IPS DF 19.7 (cell line): ENCODE data around the gene SYT15.
"Not testable (repeated sequence)": the region's sequence is repeated elsewhere in the genome, so short reads cannot be mapped to it uniquely, and the experiment has no call there.

Experiments used
- DNase-seq: peaks from one replicate; pipeline ENCODE4 v3.0.0-alpha.2; 2013; ENCODE audit warnings: low read depth, low spot score

Gene SYT15

GRCh38 chr10:46556515-46557318 lies 22.2 kb upstream of the SYT15 start, which contains the start of gene GPRIN2:
TSS of gene GPRIN2 (minus strand) at chr10:46556658. CDS start at chr10:46550736, 5,922 bp downstream.
- peak; percentile 88 for DNase-seq

- no peak for DNase-seq
These were observed 21.4 kb upstream of the SYT15 start for GRCh38 chr10:46557319-46558121.

GRCh38 chr10:46558122-46558391 lies 20.9 kb upstream of the SYT15 start:
- DNase-seq: no peak

GRCh38 chr10:46558392-46559185 lies 20.3 kb upstream of the SYT15 start:
- no peak for DNase-seq

GRCh38 chr10:46559231-46559671 lies 19.7 kb upstream of the SYT15 start:
- DNase-seq: no peak

- no peak for DNase-seq
These were observed 18.5 kb upstream of the SYT15 start for GRCh38 chr10:46560381-46560780.

GRCh38 chr10:46560952-46561351 lies 18.0 kb upstream of the SYT15 start:
- DNase-seq: no peak

- DNase-seq: not testable (repeated sequence)
These were observed 13.2 kb upstream of the SYT15 start for GRCh38 chr10:46565591-46566332.

- not testable (repeated sequence) for DNase-seq
These were observed 11.8 kb upstream of the SYT15 start for GRCh38 chr10:46567151-46567550.

- DNase-seq: not testable (repeated sequence)
These were observed 8.3 kb upstream of the SYT15 start for GRCh38 chr10:46570655-46571054.

- DNase-seq: not testable (repeated sequence)
These were observed 6.2 kb upstream of the SYT15 start for GRCh38 chr10:46572765-46573164.

GRCh38 chr10:46573314-46573713 lies 5.6 kb upstream of the SYT15 start:
- DNase-seq: not testable (repeated sequence)

- not testable (repeated sequence) for DNase-seq
These were observed 5.0 kb upstream of the SYT15 start for GRCh38 chr10:46573884-46574283.

- DNase-seq: not testable (repeated sequence)
These were observed 1.1 kb upstream of the SYT15 start for GRCh38 chr10:46577624-46578473.

- DNase-seq: not testable (repeated sequence)
These were observed 450 bp downstream of the SYT15 start for GRCh38 chr10:46579378-46579777.

GRCh38 chr10:46581997-46582396 lies 3.1 kb downstream of the SYT15 start:
- DNase-seq: not testable (repeated sequence)

- DNase-seq: not testable (repeated sequence)
These were observed 3.6 kb downstream of the SYT15 start for GRCh38 chr10:46582568-46582967.

GRCh38 chr10:46584196-46584595 lies 5.3 kb downstream of the SYT15 start:
- DNase-seq: not testable (repeated sequence)

GRCh38 chr10:46585246-46585645 lies 6.3 kb downstream of the SYT15 start:
- DNase-seq: not testable (repeated sequence)

GRCh38 chr10:46587546-46587945 lies 8.6 kb downstream of the SYT15 start:
- DNase-seq: not testable (repeated sequence)
